IPS DF 19.7 (cell line): ENCODE measurements around the gene MSRB3.
"Not testable (repeated sequence)": the region's sequence is repeated elsewhere in the genome, so short reads cannot be mapped to it uniquely, and the experiment has no call there.

Experiments
- DNase-seq: peaks from one replicate; pipeline ENCODE4 v3.0.0-alpha.2; 2013; ENCODE audit warnings: low read depth, low spot score

The MSRB3 gene

GRCh38 chr12:65457341-65457740 lies 178.9 kb downstream of the MSRB3 start:
- not testable (repeated sequence) for DNase-seq

GRCh38 chr12:65458718-65459117 lies 180.2 kb downstream of the MSRB3 start:
- DNase-seq: no peak

- DNase-seq: no peak
Measured at GRCh38 chr12:65459545-65459944, 181.1 kb downstream of the MSRB3 start.

GRCh38 chr12:65460063-65460462 lies 181.6 kb downstream of the MSRB3 start:
- DNase-seq: no peak

- no peak for DNase-seq
Measured at GRCh38 chr12:65461017-65461416, 182.5 kb downstream of the MSRB3 start.

GRCh38 chr12:65462484-65462883 lies 184.0 kb downstream of the MSRB3 start:
- DNase-seq: no peak

- DNase-seq: no peak
Measured at GRCh38 chr12:65463082-65463481, 184.6 kb downstream of the MSRB3 start.

- no peak for DNase-seq
Measured at GRCh38 chr12:65463611-65464010, 185.1 kb downstream of the MSRB3 start.

- DNase-seq: no peak
Measured at GRCh38 chr12:65464930-65465329, 186.4 kb downstream of the MSRB3 start.

- no peak for DNase-seq
Measured at GRCh38 chr12:65465766-65466547, 187.5 kb downstream of the MSRB3 start.

- no peak for DNase-seq
Measured at GRCh38 chr12:65466911-65467310, 188.4 kb downstream of the MSRB3 start.

- no peak for DNase-seq
Measured at GRCh38 chr12:65470256-65470655, 191.8 kb downstream of the MSRB3 start.

GRCh38 chr12:65472079-65472478 lies 193.6 kb downstream of the MSRB3 start:
- DNase-seq: no peak

GRCh38 chr12:65474831-65475230 lies 196.3 kb downstream of the MSRB3 start:
- DNase-seq: no peak

- no peak for DNase-seq
Measured at GRCh38 chr12:65477721-65478120, 199.2 kb downstream of the MSRB3 start.

GRCh38 chr12:65483891-65484516 lies 205.5 kb downstream of the MSRB3 start:
- DNase-seq: not testable (repeated sequence)

- DNase-seq: no peak
Measured at GRCh38 chr12:65488197-65488596, 209.7 kb downstream of the MSRB3 start.

GRCh38 chr12:65490250-65490649 lies 211.8 kb downstream of the MSRB3 start:
- DNase-seq: no peak

- no peak for DNase-seq
Measured at GRCh38 chr12:65492998-65493912, 214.8 kb downstream of the MSRB3 start.

- DNase-seq: no peak
Measured at GRCh38 chr12:65493913-65494245, 215.4 kb downstream of the MSRB3 start.

- DNase-seq: no peak
Measured at GRCh38 chr12:65494537-65494936, 216.1 kb downstream of the MSRB3 start.

- DNase-seq: no peak
Measured at GRCh38 chr12:65495233-65495632, 216.8 kb downstream of the MSRB3 start.
